Peyer's patch (tissue), 4 donors: Measurements from ENCODE around the gene C17orf75. TPM values are rescaled to one million over a fixed set of nuclear protein-coding genes. Genes with fewer than 3 reads are reported as not detected.

Source experiments
- DNase-seq, 3 donors: peaks; one replicate each; pipeline ENCODE4 v3.0.0-alpha.2; 2017 to 2019
- H3K27ac ChIP-seq, 4 donors: fragments of 200-600 bp; sonication (generic); one replicate each; pipeline ENCODE4 v1.5.1; 2016 to 2019
- H3K27me3 ChIP-seq, 2 donors: fragments of 200-600 bp; sonication (generic); one replicate each; pipeline ENCODE4 v1.5.1; 2019
- H3K36me3 ChIP-seq, 3 donors: fragments of 200-600 bp; sonication (generic); one replicate each; pipeline ENCODE4 v1.5.1; 2016 to 2019
- H3K4me1 ChIP-seq, 4 donors: fragments of 200-600 bp; sonication (generic); one replicate each; pipeline ENCODE4 v1.5.1; 2016 to 2019
- H3K4me3 ChIP-seq, 4 donors: fragments of 200-600 bp; sonication (generic); 1 replicate in 3 of 4; 2 replicates in 1 of 4; pipeline ENCODE4 v1.5.1; 2016 to 2019; ENCODE audit warnings: mild to moderate bottlenecking in 1 of 4
- H3K9me3 ChIP-seq, 4 donors: fragments of 200-600 bp; sonication (generic); one replicate each; pipeline ENCODE4 v1.5.1; 2016 to 2019; ENCODE audit warnings: mild to moderate bottlenecking in 1 of 4
- POLR2A ChIP-seq, 2 donors: fragments of 450-650 bp; IDR thresholded peaks; one replicate each; pipeline ENCODE4 v1.5.1; 2017; ENCODE audit warnings: antibody characterized with exemption in 2 of 2, mild to moderate bottlenecking in 2 of 2, moderate library complexity in 2 of 2
- total RNA-seq, 4 donors: library from RNA; depleted of rRNA; stranded (reverse); fragments of >200 nt; gene quantifications; one replicate each; pipeline ENCODE4 v1.1.0, GENCODE V29; 2016
- TF ChIP-seq, protein P1 (sequence below), 6 experiments: fragments of 450-650 bp in 4 of 6; fragments of 200-600 bp in 2 of 6; sonication (generic) in 1 of 6; IDR thresholded peaks; one replicate each; pipeline ENCODE4 v1.5.1; 2017 to 2019; ENCODE audit warnings: antibody characterized with exemption in 6 of 6, mild to moderate bottlenecking in 3 of 6, moderate library complexity in 1 of 6

Gene C17orf75
- total RNA-seq, 4 donors from 2014 or later = 7.4 to 21.6 (median 14.3) TPM

DNA sequence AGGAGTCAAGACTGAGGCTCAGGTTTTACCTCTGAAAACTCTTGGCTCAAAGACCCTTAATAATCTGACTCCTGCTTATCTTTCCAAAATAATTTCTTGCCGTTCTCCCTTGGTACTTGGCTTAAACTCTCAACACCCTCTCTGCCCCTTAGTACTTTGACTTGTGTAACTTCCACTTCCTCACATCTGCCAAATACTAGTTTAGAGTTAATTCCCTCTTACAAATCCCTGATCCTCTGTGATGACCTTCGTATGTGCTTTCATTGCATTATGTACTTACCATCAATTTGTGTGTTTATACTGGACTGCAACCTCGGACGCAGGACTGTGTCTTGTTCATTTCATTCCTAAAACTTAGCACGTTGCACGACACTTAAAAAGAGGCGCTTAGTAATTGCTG, 43.1 kb upstream of the C17orf75 start:
- Histone ChIP-seq H3K36me3 (peaks cover 0 to 22% (median 0%) of the 10 kb centered on the region in 3 donors), H3K27me3 (no peaks in the 10 kb centered on the region), H3K4me1 (no peaks in the 10 kb centered on the region), H3K9me3 (no peaks in the 10 kb centered on the region), H3K27ac (no peak overlapping the region), H3K4me3 (no peak overlapping the region)
- no peak for DNase-seq
- TF ChIP-seq POLR2A (IDR thresholded peaks at IDR 0.05) = no peak
- TF ChIP-seq, protein P1, sequence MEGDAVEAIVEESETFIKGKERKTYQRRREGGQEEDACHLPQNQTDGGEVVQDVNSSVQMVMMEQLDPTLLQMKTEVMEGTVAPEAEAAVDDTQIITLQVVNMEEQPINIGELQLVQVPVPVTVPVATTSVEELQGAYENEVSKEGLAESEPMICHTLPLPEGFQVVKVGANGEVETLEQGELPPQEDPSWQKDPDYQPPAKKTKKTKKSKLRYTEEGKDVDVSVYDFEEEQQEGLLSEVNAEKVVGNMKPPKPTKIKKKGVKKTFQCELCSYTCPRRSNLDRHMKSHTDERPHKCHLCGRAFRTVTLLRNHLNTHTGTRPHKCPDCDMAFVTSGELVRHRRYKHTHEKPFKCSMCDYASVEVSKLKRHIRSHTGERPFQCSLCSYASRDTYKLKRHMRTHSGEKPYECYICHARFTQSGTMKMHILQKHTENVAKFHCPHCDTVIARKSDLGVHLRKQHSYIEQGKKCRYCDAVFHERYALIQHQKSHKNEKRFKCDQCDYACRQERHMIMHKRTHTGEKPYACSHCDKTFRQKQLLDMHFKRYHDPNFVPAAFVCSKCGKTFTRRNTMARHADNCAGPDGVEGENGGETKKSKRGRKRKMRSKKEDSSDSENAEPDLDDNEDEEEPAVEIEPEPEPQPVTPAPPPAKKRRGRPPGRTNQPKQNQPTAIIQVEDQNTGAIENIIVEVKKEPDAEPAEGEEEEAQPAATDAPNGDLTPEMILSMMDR (IDR thresholded peaks at IDR 0.05) = no peak

DNA sequence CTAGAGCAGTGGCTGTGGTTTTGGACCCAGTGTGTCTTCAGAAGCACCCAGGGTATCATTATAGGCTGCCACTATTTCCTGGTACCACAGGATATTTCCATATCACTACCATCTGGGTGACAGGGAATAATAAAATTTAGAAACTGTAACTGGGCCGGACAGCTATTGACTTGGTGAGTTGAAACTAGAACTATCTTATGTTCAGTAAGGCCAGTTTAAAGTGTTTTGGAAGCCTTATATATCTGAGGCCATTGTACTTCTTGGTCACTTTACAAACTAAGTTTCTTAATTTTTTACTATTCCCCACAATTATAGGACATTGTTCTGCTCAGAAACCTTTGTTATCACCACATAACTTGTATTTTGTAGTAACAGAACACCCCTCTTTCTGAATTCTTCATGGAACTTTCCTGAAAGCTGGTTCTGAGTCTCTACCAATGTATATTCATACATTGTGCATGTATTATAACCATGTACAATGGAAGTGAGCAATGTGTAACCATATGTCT, 42.0 kb upstream of the C17orf75 start:
- Histone ChIP-seq H3K4me3 (no peak overlapping the region), H3K36me3 (peaks cover 0 to 33% (median 0%) of the 10 kb centered on the region in 3 donors), H3K27me3 (no peaks in the 10 kb centered on the region), H3K4me1 (no peaks in the 10 kb centered on the region), H3K27ac (no peak overlapping the region), H3K9me3 (no peaks in the 10 kb centered on the region)
- DNase-seq = no peak
- TF ChIP-seq, protein P1 (IDR thresholded peaks at IDR 0.05) = no peak
- TF ChIP-seq POLR2A (IDR thresholded peaks at IDR 0.05) = no peak

DNA sequence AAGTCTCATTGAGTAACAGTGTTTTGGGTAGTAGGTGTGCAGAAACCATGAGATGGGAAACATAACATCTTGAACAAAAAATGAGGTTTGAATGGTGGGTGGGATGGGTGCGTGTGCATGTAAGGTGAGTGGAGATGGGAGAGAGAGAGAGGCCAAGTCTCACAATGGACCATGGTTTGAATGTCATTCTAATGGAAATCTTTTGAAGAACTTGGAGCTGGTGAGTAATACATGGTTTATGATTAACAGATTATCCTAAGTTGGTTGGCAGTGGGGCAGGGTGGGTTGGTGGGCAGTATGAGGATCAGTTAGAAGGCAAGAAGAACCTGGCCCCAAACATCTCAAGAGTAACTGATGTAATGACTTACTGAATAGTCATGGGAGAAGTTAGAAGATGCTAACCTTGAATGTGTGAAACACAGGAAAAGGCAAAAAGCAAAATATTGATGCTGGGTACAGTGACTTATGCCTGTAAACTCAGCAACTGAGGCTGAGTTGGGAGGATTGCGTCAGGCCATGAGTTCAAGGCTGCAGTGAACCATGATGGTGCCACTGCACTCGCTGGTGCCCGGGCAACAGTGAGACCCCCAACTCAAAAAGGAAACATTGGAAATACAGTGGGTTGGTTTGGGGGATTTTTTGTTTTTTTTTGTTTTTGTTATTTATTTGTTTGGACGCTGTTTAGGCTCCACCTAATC, 40.7 kb upstream of the C17orf75 start:
- no peak for DNase-seq
- no peak overlapping the region for H3K4me3 ChIP-seq
- TF ChIP-seq, protein P1 (IDR thresholded peaks at IDR 0.05) = no peak
- TF ChIP-seq POLR2A (IDR thresholded peaks at IDR 0.05) = no peak
- H3K4me1 ChIP-seq = no peaks in the 10 kb centered on the region
- H3K36me3 ChIP-seq = peaks cover 0 to 46% (median 0%) of the 10 kb centered on the region in 3 donors
- H3K27ac ChIP-seq = no peak overlapping the region
- H3K27me3 ChIP-seq = no peaks in the 10 kb centered on the region
- H3K9me3 ChIP-seq = no peaks in the 10 kb centered on the region

DNA sequence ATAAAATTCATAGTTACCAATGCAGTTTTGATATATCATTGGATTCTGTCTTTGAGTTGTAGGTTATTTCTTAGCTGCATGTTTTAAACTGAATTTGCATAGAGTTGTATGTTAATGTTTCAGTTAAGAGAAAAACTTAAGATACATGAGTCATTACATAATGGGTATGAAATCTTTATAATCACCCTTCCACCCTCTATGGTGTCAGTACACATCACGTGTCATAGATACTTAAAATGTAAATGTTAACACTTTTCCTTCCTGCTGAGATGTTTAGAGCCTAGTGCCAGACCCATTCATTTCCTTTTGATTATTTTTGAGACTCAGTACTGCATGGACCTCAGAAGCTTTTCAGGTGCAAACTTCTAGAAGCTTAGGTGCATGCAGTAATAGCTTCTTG, 28.5 kb upstream of the C17orf75 start:
- peaks cover 7 to 93% (median 9%) of the 10 kb centered on the region in 3 donors for H3K36me3 ChIP-seq
- TF ChIP-seq POLR2A (IDR thresholded peaks at IDR 0.05) = no peak
- TF ChIP-seq, protein P1 (IDR thresholded peaks at IDR 0.05) = no peak
- DNase-seq = no peak
- H3K4me3 ChIP-seq = no peak overlapping the region
- no peak overlapping the region for H3K27ac ChIP-seq
- H3K9me3 ChIP-seq = no peaks in the 10 kb centered on the region
- no peaks in the 10 kb centered on the region for H3K27me3 ChIP-seq
- H3K4me1 ChIP-seq = no peaks in the 10 kb centered on the region

DNA sequence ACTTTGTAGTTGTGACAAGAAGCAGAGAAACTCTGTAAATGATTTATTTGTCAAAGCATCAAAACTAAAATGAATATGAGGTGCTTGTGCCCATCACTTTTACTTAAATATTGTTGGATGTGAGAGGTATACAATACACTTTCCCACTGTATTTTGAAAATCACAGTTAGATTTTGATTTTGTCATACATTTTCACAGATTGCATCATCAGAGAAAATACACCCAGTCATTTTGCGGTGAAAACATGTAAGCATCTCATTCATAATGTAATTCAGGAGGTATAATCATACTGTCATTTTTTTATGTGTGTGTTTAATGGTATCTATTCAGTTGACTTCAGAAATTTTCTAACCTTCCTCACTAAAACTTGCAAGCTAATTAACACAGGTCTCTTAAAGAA, 19.3 kb upstream of the C17orf75 start:
- peaks cover 0 to 97% (median 0%) of the 10 kb centered on the region in 3 donors for H3K36me3 ChIP-seq
- DNase-seq = no peak

More for the DNA sequence above, 19.3 kb upstream of the C17orf75 start:
- Histone ChIP-seq H3K27me3 (no peaks in the 10 kb centered on the region), H3K4me1 (peaks cover 0 to 13% (median 3%) of the 10 kb centered on the region in 4 donors), H3K9me3 (no peaks in the 10 kb centered on the region), H3K4me3 (no peak overlapping the region), H3K27ac (no peak overlapping the region)
- TF ChIP-seq POLR2A (IDR thresholded peaks at IDR 0.05) = no peak
- TF ChIP-seq, protein P1 (IDR thresholded peaks at IDR 0.05) = no peak
